ENCODE measurements around the gene CLDN7.
"Not testable (repeated sequence)": the region's sequence is repeated elsewhere in the genome, so short reads cannot be mapped to it uniquely, and the experiment has no call there.

CLDN7 gene

GRCh38 chr17:7252176-7253043 is 9.9 kb downstream of the CLDN7 start, which contains the start of gene ELP5:
TSS of gene ELP5 (plus strand) at chr17:7252215. CDS start at chr17:7252551, 336 bp downstream.
- DNase-seq = no peak

GRCh38 chr17:7251661-7252175 is 10.6 kb downstream of the CLDN7 start, which contains the start of gene CTDNEP1:
TSS of gene CTDNEP1 (minus strand) at chr17:7251734. CDS start at chr17:7251296, 438 bp downstream.
- DNase-seq = peak; percentile 91

GRCh38 chr17:7250695-7251627 is 11.3 kb downstream of the CLDN7 start:
- no peak for DNase-seq

- no peak for DNase-seq
Observed at GRCh38 chr17:7249830-7250229, 12.4 kb downstream of the CLDN7 start.

- no peak for DNase-seq
Observed at GRCh38 chr17:7249214-7249613, 13.1 kb downstream of the CLDN7 start.

- no peak for DNase-seq
Observed at GRCh38 chr17:7248796-7249195, 13.5 kb downstream of the CLDN7 start.

GRCh38 chr17:7246779-7247178 is 15.5 kb downstream of the CLDN7 start:
- no peak for DNase-seq

GRCh38 chr17:7243838-7244237 is 18.4 kb downstream of the CLDN7 start:
- not testable (repeated sequence) for DNase-seq

- no peak for DNase-seq
Observed at GRCh38 chr17:7243453-7243729, 18.9 kb downstream of the CLDN7 start.

- no peak for DNase-seq
Observed at GRCh38 chr17:7242717-7243452, 19.4 kb downstream of the CLDN7 start.

- DNase-seq = no peak
Observed at GRCh38 chr17:7241783-7242716, 20.2 kb downstream of the CLDN7 start, which contains the start of gene GABARAP. TSS of gene GABARAP (minus strand) at chr17:7242449. CDS start at chr17:7242330, 119 bp downstream.

- DNase-seq = no peak
Observed at GRCh38 chr17:7241090-7241733, 21.1 kb downstream of the CLDN7 start.

GRCh38 chr17:7240375-7240774 is 21.9 kb downstream of the CLDN7 start:
- DNase-seq = peak; percentile 72

- DNase-seq = peak; percentile 85
Observed at GRCh38 chr17:7239091-7240027, 22.9 kb downstream of the CLDN7 start, which contains the start of gene PHF23. TSS of gene PHF23 (minus strand) at chr17:7239457. CDS start at chr17:7239279, 178 bp downstream.

GRCh38 chr17:7238420-7239090 is 23.7 kb downstream of the CLDN7 start:
- DNase-seq = no peak

GRCh38 chr17:7237761-7238419 is 24.4 kb downstream of the CLDN7 start:
- DNase-seq = no peak

GRCh38 chr17:7237266-7237760 is 25.0 kb downstream of the CLDN7 start:
- DNase-seq = no peak

- DNase-seq = no peak
Observed at GRCh38 chr17:7236808-7237207, 25.5 kb downstream of the CLDN7 start.

Data from SIG-M5 (cell line).